ENCODE data around the gene SMPD4. TPM values are rescaled to one million over a fixed set of nuclear protein-coding genes. Genes with fewer than 3 reads are reported as not detected.
"Not testable (repeated sequence)": the region's sequence is repeated elsewhere in the genome, so short reads cannot be mapped to it uniquely, and the experiment has no call there.

The SMPD4 gene
- polyA plus RNA-seq, 1 experiment, result 29.5 TPM

GRCh38 chr2:130154773-130155765 lies 26.3 kb downstream of the SMPD4 start:
- no peak for TF ChIP-seq CTCF (IDR thresholded peaks at IDR 0.05; ENCODE audit: low read depth, low read length)
- CTCF ChIA-PET, result interaction anchor here (1.3 kb wide), 1 partner anchor 178 kb away, joined by 9 read pairs; no protein-coding TSS in a partner anchor
- no peaks in the 10 kb centered on the region for H3K9me3 ChIP-seq (ENCODE audit: control insufficient read depth, insufficient read depth, low read length)
- no peaks in the 10 kb centered on the region for H3K27me3 ChIP-seq (ENCODE audit: control insufficient read depth, insufficient read depth, low read length)
- no peak for DNase-seq (ENCODE audit: low read depth, low spot score)
- no peak overlapping the region for H3K27ac ChIP-seq (ENCODE audit: low read depth, low read length)
- H3K4me3 ChIP-seq (ENCODE audit: low read depth, low read length), result no peak overlapping the region
- POLR2A ChIA-PET, result no interaction called here

DNA sequence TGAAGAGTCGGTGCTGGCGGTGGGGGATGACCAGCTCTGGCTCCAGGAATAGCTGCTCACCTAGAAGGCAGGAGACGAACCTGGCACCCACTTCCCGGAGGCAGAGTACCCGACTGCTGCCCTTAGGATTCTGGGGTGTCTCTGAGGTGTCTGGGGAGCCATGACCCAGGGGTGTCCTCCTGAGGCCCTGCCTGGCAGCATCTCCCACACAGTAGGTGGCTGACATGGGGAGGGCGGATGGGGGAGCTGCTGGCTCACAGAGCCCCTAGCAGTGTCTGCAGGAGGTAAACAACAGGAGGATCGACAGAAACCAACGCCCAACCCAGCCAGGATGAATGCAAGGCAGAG lies 27.0 kb downstream of the SMPD4 start:
- CTCF ChIA-PET; H3K27ac ChIP-seq (ENCODE audit: low read depth, low read length); H3K9me3 ChIP-seq (ENCODE audit: control insufficient read depth, insufficient read depth, low read length); H3K27me3 ChIP-seq (ENCODE audit: control insufficient read depth, insufficient read depth, low read length); H3K4me3 ChIP-seq (ENCODE audit: low read depth, low read length); POLR2A ChIA-PET; DNase-seq (ENCODE audit: low read depth, low spot score): not testable (repeated sequence)

DNA sequence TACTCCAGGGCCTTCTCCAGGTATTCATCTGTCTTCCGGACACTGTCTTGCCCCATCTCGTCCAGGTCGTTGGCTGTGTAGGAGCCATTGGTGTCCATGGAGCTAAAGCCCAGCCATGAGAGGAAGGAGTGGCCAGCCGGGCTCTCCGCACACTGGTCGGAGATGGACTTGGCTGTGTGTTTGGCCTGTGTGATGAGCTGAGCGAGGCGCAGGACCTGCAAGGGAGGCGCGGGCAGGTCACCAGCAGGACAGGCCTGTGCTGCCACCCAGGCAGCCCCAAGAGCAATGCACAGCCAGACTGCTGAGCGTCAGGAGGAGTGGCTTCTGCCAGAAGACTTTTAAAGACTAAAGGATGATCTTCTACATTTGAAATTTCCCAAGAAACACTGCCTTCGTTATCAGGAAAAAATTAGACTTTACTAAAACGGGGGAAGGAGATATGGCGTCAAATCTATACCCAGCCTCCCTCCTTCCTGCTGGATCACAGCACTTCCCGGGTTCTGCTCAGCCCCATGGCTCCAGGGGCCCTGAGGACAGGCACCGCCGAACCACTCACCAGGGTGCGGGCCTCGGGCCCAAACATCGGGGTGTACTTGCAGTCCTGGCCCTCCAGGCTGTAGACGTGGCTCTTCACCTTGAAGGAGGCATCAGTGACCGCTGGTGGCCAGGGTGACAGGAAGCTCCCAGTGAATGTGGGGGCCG lies 27.5 kb downstream of the SMPD4 start:
- CTCF ChIA-PET, result interaction anchor here (0.9 kb wide), 1 partner anchor 27 kb away, joined by 3 read pairs; the partner anchor contains the start of gene SMPD4
- POLR2A ChIA-PET, result not testable (repeated sequence)

GRCh38 chr2:130152816-130153595 lies 28.4 kb downstream of the SMPD4 start:
- POLR2A ChIA-PET, result no interaction called here
- no peak overlapping the region for H3K27ac ChIP-seq (ENCODE audit: low read depth, low read length)
- CTCF ChIA-PET, result interaction anchor here (0.9 kb wide), 1 partner anchor 28 kb away, joined by 3 read pairs; the partner anchor contains the start of gene SMPD4
- no peaks in the 10 kb centered on the region for H3K27me3 ChIP-seq (ENCODE audit: control insufficient read depth, insufficient read depth, low read length)
- no peak overlapping the region for H3K4me3 ChIP-seq (ENCODE audit: low read depth, low read length)
- TF ChIP-seq CTCF (IDR thresholded peaks at IDR 0.05; ENCODE audit: low read depth, low read length), result no peak
- DNase-seq (ENCODE audit: low read depth, low spot score), result no peak
- H3K9me3 ChIP-seq (ENCODE audit: control insufficient read depth, insufficient read depth, low read length), result no peaks in the 10 kb centered on the region

More for the DNA sequence above, 27.5 kb downstream of the SMPD4 start:
- not testable (repeated sequence) for H3K4me3 ChIP-seq (ENCODE audit: low read depth, low read length); H3K9me3 ChIP-seq (ENCODE audit: control insufficient read depth, insufficient read depth, low read length); H3K27ac ChIP-seq (ENCODE audit: low read depth, low read length); H3K27me3 ChIP-seq (ENCODE audit: control insufficient read depth, insufficient read depth, low read length); DNase-seq (ENCODE audit: low read depth, low spot score)

- H3K9me3 ChIP-seq (ENCODE audit: control insufficient read depth, insufficient read depth, low read length); H3K27ac ChIP-seq (ENCODE audit: low read depth, low read length); H3K4me3 ChIP-seq (ENCODE audit: low read depth, low read length); POLR2A ChIA-PET; DNase-seq (ENCODE audit: low read depth, low spot score); CTCF ChIA-PET; H3K27me3 ChIP-seq (ENCODE audit: control insufficient read depth, insufficient read depth, low read length): not testable (repeated sequence)
These were observed 29.1 kb downstream of the SMPD4 start for GRCh38 chr2:130152136-130152815.

- CTCF ChIA-PET; H3K27ac ChIP-seq (ENCODE audit: low read depth, low read length); H3K9me3 ChIP-seq (ENCODE audit: control insufficient read depth, insufficient read depth, low read length); DNase-seq (ENCODE audit: low read depth, low spot score); H3K27me3 ChIP-seq (ENCODE audit: control insufficient read depth, insufficient read depth, low read length); H3K4me3 ChIP-seq (ENCODE audit: low read depth, low read length): not testable (repeated sequence)
- POLR2A ChIA-PET, result interaction anchor here (1.0 kb wide), 1 partner anchor 31 kb away, joined by 3 read pairs; the partner anchor contains the start of gene SMPD4
These were observed 30.3 kb downstream of the SMPD4 start for GRCh38 chr2:130151145-130151512.

All from AG04450 (cell line).